Activated CD4-positive, alpha-beta T cell treated with anti-CD3 and anti-CD28 coated beads, Interleukin-2, amount 50 U/mL, for 16 hours (primary cell): ENCODE data around the gene ELK4.

Experiments
- DNase-seq: peaks from one replicate; pipeline ENCODE4 v3.0.0-alpha.2; 2020

The ELK4 gene

DNA sequence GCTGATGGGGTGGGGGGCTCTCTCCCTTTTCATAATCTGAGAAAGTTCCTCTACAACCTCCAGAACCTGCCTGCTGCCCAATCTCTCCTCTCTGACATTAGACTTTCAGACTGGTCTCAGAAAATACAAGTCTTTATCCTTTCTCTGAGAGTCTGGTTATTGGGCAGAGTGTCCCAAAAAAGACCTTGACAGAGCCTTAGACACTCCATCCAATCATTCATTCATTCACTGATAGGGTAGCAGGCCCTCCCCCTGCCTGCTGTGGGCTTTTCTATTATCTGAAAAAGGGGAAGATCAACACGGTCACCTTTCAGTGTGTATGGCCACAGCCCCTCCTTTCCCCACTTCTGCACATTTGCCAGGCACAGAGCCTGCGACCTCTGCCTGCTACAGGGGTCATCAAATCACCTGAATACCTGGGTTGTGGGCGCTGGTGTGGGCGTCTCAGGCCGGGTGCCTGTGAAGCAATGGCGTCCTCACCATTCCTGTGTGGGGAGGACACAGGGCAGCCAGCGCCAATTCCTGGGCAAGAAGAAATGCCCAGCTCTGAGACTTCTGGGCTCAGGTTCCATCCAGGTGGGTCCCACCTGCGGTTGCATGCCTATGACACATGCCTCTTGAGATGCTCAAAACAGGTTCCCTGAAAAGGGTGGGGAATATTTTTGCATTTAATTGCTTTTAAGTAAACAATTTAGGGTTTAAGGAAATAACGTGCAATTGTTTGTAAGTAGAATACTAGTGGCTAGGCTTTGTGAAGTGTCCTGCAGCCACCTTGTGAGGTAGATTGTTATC lies 52.8 kb downstream of the ELK4 start:
- no peak for DNase-seq

DNA sequence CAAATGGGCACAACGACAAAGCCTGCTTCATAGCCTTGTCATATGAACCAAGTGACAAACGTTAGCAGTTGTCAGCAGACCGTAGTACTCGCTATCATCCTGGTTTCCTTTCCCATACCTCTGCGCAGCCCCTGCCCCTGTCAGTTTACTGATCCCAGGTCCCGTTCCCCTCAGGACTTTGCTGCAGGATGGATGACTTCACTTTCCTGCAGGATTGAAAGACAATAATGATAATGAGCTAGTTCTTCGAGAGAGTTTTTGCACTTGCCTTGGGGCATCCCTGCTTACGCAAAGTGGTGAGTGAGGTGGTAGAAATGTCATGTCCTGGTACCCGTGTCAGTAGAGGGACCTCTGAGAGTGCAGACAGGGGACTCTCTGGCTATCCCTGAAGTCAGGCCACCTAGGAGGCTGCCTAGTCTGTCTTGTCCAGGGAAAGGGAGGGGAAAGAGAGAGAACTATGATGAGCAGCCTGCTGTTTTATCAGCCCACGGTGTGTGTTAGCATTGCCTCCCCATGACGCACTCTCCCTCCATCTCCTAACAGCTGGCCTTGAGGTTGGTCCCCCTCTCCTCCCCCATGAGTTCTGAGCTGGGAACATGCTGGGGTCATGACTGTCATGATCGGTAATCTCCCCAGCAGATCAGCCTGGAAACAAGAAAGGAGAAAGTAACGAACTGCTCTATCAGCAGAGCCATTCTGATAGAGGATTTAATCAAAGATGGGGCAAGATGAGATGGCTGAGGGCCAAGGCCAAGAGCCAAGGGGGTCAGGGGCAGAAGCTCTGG lies 53.7 kb downstream of the ELK4 start:
- DNase-seq: no peak

DNA sequence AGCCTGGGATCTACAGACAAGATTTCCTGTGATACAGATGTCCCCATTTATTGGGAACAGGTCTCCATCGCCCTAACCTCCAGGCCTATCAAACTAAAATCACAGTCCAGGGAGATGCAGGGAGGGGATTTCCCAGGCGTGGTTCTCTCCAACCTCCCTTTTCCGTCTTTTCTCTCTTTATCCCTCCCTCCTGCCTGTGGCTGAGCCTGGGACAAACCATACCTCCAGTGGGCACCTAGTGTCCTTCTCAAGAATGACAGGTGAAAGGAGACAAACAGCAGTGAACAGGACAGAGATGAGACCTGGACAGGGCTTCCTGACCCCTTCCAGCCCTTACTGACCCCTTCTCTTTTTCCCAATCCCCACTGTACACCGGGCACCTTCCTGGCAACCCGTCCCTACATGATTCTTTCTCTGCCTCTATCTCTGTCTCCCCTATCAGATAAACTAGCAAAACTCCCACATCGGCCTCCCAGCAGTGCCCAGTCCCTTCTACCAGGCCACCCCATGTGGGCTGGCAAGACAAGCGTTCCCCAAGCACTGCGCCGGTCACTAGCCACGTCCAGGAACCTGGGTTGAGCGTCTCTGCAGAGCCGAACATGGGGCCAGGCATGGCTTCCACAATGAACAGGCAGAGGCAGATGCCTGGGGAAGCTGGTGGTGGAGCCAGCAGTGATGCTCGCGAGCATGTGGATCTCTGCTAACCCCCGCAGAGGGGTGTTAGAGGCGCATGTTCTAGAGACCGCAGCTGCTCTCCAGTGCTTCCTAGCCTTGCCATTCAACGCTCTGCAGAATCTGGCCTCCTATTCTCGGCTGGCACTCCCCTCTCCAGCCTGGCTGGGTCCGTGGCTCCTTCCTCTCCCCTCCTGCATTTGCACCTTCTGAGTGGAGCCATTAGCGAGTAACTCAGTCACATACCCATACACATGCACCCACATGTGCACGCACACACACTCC lies 54.7 kb downstream of the ELK4 start:
- no peak for DNase-seq

DNA sequence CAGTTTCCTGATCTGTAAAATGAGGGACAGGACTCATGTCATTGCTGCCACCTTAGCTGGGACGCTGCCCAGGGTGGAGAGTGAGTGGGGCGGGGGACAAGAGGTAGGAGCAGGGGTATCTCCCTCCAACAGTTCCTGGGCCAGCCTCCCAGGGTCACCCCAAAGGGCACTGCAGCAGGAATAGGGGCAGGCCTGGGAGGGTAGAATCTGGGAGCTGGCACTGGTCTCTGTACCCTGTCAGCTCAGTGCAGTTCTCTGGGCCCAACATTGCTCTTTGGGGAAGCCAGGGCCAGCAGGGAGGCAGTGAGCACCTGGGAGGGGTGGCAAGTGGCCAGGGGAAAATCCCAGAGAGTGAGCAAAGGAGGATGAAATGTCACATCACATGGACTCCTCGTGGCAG lies 55.8 kb downstream of the ELK4 start:
- DNase-seq: no peak

DNA sequence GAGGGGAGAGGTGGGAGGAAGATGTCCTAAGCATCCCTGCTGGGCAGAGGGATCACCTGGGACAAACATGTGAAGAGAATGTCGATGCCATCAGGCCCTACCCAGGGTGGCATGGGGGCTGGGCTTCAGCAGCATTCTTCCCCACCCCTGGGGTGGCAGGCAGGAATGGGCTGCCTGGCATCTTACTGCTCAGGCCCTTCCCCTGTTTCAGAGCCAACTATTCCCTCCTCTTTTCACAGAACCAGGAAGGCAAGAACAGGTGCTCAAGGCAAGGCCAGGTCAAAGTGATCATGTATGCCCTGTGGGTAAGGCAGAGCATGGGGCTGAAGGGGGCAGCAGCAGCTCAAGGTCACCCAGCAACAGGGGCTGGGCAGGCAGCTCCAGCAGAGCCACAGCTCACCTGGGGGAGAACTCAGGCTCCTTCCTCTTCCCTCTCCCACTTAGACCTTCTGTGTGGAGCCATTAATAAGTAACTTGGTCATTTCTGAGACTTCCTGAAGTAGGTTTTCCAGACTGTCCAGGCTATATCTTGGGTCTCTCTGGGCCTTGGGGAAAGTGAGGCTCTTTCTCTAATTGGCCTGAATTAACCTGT lies 56.4 kb downstream of the ELK4 start:
- DNase-seq: no peak

DNA sequence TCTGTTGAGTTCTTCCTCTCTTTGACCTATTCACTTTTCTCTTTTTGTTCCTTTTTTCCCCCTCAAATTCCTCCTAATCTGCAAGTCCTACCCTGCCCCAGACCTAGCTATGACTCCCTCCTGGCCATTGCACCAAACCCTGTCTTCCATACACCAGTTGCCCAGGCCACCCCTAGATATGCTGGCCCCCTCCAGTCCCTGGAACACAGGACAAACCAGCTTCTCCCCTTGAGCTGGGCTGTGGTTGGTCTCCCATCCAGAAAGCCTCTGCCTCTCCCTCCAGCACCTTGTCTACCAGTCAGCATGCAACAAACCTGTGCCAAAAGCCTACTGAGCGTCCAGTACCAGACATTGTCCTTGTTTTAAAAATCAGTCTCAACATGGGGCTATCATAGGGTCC lies 59.4 kb downstream of the ELK4 start:
- no peak for DNase-seq

DNA sequence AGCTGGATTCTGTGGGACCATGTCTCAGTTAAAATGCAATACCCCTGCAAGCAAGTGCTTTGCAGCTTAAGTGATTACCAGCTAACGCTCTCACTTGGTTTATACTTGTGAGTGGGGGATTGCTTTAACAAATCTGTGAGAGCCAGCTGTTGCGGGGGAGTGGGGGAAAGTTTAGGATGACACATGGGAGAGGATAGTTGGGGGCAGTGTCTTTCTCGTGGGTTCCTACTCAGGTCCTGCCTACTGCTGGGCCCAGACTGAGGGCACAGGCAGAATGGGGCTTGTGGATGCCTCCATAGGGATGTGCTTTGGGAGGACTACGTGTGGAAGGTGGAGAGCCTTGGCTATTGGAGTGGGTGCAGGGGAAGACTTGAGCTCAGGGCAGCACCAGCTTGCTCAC lies 60.1 kb downstream of the ELK4 start:
- DNase-seq: no peak

DNA sequence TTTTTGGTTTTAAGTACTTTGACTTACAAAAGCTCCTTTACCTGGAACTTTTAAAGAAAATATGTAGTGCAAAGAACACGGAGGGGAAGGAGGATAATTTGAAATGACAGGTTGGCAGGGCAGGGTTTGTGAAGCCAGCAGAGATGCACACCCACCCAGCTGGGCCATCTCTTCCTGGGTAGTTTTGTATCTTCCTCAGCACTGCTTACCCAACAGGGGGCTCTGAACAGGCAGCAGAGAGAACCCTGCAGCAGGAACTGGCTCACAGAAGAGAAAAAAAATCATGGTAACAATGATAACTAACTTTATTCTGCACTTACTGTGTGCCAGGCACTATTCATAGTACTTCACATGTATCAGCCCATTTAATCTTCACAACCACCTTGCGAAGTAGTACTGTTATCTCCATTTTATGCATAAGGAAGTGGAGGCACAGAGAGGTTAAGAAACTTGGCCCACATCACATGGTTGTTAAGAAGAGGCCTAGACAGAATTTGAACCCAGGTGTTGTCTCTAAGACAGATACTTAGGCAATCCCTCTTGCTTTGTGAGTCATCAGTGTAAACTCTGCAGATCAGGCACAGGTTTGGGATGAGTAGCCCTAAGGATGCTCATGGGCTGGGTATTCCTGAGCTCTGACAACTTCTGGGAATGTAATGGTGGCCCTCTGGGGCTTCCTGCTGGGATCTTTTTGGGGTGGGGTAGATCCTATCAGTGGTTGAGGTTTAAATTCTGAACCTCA lies 60.8 kb downstream of the ELK4 start:
- DNase-seq: no peak

DNA sequence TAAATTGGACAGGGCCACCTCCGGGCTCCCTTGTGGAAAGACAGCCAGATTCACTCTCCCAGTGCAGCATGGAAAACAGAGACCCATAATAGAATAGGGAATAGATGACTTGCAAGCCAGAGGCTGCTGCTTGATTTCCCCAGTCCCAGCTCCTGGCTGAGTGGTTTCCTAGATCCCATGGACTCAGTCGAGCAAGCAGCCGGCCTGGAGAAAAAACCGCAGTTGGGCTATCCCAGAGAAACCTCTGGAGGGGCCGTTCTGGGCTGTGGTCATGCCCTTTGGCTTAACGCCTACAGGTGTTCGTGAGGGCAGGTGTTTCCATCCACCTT lies 61.7 kb downstream of the ELK4 start:
- DNase-seq: no peak

DNA sequence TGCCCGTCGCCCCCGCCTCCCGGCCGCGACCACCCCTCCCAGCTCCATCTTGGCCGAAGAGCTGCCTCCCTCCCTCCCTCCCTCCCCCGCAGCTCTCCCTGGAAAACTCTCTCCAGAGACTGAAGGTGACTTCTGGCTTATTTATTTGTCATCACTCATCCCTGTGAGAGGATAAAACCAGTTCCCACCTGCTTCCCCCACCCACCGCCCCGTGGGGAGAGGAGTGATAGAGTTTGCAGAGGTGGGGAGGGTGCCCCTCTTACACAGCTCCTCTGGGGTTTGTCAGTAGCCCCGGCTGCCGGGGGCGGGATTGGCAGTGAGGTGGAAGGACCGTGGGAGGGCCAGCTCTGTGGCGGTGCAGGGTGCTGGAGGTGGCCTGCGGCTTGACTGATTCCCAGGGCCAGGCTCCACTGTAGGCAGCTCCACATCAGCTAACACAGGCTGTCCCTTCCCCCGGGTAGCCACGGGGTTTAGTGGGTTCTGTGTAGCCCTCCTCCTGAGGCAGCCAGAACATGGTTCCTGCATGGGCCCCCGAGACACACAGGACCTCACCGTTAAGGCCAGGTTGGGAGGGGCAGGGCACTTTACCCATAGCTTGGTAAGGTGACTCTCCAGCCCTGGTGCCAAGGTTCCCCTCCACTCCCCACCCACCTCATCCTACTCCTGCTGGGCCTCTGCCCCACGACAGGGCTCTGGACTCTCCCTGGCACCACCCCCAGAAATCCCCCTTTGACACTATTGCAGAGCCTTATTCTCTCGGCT lies 62.2 kb downstream of the ELK4 start:
- DNase-seq: no peak

DNA sequence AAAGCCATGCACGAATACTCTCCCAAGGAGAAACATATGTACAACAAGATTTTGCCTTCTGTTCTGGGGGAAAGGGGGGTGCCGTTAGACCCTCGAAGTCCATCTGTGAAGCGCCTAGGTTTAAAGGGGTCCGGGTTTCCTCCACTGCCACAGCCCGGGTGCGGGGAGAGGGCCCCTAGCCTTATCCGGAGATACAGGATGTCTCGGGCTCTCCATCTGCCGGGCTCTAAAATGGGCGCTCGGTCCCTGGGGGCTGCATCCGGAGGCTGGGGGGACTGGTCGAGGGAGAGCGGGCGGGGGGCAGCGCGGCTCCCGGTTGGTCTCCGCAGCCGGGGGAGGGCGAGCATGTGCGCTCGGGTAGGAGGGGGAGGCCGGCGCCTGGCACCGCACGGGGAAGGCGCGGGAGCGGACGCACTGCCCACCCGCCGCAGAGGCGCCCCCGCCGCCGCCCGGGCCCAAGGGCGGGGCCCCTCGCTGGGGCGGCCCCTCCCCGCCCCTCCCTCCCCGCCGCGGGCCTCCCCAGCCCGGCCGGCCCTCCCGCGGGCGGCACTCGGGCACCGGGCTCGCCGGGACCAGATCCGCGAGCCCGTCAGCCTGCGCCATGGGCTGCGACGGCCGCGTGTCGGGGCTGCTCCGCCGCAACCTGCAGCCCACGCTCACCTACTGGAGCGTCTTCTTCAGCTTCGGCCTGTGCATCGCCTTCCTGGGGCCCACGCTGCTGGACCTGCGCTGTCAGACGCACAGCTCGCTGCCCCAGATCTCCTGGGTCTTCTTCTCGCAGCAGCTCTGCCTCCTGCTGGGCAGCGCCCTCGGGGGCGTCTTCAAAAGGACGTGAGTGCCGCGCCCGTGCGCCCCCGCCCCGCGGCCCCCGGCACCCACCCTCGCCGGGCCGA lies 63.1 kb downstream of the ELK4 start:
- DNase-seq: no peak

DNA sequence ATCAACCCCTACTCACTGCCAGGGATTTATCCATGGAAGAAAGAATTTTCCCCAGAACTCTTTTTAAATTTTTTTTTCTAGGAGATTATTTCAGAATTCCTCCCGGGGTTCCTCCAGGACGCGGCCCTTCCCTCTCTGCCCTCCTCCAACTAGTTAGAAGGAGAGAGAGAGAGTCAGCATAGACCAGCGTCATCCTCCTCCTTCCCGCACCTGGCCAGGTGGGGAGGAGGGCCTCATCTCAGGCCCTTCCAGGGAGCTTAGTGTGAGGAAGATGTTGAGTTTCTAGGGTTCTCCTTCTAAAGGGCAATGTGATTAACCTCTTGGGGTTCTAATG lies 63.7 kb downstream of the ELK4 start:
- no peak for DNase-seq

DNA sequence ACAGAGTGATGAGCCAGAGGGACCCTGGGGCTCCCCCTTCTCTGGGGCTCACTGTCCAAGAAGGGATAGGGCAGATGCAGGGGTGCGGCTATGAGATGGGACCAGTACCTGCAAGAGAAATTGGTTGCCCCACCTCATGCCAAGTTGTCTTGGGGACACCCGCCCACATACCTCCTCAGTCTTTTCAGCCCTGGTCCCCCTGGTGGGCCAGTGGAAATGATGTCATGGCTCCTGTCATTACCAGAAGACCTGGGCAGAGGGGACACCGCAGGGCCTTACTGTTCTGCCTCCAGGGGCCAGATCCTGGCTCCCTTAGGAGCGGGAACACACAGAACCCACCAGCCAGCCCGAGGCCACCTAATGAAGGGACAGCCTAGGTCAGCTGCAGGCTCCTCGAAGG lies 64.1 kb downstream of the ELK4 start:
- no peak for DNase-seq

DNA sequence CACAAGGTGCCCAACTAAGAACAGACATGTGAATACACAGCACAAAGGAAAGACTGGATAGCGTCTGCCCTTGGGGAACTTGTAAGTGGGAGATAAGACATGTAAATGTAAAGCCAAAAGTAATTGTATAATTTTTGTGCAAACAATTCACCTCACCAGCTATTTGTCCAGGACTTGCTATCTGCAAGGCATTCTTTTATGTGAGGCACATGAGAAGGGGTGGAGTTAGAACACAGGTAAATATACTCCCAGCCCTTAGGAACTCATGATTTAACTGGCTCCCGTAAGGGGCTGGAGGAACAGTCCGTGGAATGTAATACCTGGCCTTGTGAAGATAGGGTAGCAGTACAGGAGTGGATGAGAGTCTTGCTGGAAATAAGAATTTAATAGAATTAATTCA lies 66.0 kb downstream of the ELK4 start:
- no peak for DNase-seq

DNA sequence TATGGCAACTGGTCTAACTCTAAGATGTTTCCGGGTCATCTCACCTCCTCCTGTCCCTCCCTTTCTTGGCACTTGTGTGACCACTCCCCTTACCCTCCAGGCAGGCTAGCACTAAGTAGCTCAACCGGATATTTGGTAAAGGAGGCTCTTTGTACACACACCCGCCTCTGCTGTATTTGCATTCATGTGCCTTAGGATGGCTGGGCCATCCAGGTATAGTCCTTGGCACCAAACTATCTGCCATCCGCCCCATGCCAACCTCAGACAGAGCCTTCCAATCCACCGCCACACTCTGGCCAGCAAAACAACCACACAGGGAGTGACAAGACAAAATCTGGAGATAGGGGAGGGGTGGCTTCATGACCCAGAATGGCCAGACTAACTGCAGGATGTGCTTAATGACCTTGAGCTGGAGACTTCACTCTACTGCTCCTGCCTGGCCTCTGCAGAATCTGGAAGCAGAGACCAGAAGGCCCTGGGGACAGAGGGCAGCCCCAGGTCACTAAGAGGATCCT lies 67.8 kb downstream of the ELK4 start:
- DNase-seq: no peak

DNA sequence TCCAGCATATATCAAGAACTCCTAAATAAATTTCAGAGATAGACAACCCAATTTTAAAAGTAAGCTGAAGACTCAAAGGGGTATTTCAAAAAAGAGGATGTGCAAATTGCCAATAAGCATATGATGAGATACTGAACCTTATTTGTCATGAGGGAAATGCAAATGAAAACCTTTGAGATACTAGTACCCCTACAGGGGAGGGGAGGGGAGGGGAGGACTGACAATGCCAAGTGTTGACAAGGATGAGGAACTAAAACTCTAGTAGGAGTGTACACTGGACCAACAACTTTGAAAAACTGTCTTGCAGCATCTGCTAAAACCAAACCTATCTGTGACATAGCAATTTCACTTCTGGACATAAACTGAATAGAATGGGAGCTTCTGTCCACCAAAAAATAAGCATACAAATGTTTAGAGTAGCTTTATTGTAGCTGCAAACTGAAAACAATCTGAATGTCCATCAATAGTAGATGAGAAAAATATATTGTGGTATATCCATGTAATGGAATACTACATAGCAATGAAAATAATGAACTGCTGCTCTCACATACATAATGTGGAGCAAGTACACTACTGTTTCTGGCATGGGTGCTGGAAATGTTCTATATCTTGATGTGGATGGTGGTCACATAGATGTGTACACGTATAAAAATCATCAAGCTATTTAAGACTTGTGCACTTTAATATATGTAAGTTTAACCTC lies 70.2 kb downstream of the ELK4 start:
- no peak for DNase-seq
